ENCODE data around the gene MT1X. TPM values are rescaled to one million over a fixed set of nuclear protein-coding genes. Genes with fewer than 3 reads are reported as not detected.

The MT1X gene
- total RNA-seq, 2 donors from 2014 or later: 1.5 to 8.8 TPM

GRCh38 chr16:56645311-56645710 lies 37.0 kb upstream of the MT1X start:
- H3K4me1 Mint-ChIP-seq: peaks cover 10% of the 10 kb centered on the region
- H3K27ac Mint-ChIP-seq: no peak overlapping the region
- H3K36me3 Mint-ChIP-seq (ENCODE audit: low read depth): no peaks in the 10 kb centered on the region
- no peaks in the 10 kb centered on the region for H3K9me3 ChIP-seq (ENCODE audit: control insufficient read depth, low read length)
- peaks cover 98% of the 10 kb centered on the region for H3K27me3 Mint-ChIP-seq (ENCODE audit: insufficient read depth)
- H3K9ac ChIP-seq (ENCODE audit: extremely low read depth, low read length, poor library complexity, severe bottlenecking): no peak overlapping the region
- H3K4me3 Mint-ChIP-seq: no peak overlapping the region
- no peaks in the 10 kb centered on the region for H3K9me3 Mint-ChIP-seq
- TF ChIP-seq CTCF (conservative IDR thresholded peaks at IDR 0.05): no peak
- no peak overlapping the region for H3K4me3 ChIP-seq (ENCODE audit: low read length)
- no peaks in the 10 kb centered on the region for H3K36me3 ChIP-seq (ENCODE audit: control insufficient read depth, insufficient read depth, low read length)
- no peak overlapping the region for H3K27ac ChIP-seq (ENCODE audit: low read depth, low read length)
- no peak for DNase-seq
- 81% methylated on average over 1 of the region's 1 CpG; no CpG with 5 or more reads in 1 of the 2 experiments for WGBS, 2 experiments (ENCODE audit: insufficient coverage in 1 of 2, insufficient read length in 1 of 2)
- peaks cover 100% of the 10 kb centered on the region for H3K27me3 ChIP-seq (ENCODE audit: control insufficient read depth, insufficient read depth, low read length, poor library complexity, severe bottlenecking)
- no peaks in the 10 kb centered on the region for H3K4me1 ChIP-seq (ENCODE audit: control insufficient read depth, insufficient read depth, low read length)

GRCh38 chr16:56645838-56646237 lies 36.4 kb upstream of the MT1X start:
- no peak for DNase-seq
- Mint-ChIP-seq H3K36me3 (ENCODE audit: low read depth) (no peaks in the 10 kb centered on the region), H3K4me3 (no peak overlapping the region), H3K9me3 (no peaks in the 10 kb centered on the region), H3K27ac (no peak overlapping the region), H3K4me1 (peaks cover 10% of the 10 kb centered on the region), H3K27me3 (ENCODE audit: insufficient read depth) (peaks cover 98% of the 10 kb centered on the region)
- Histone ChIP-seq H3K9me3 (ENCODE audit: control insufficient read depth, low read length) (no peaks in the 10 kb centered on the region), H3K4me3 (ENCODE audit: low read length) (no peak overlapping the region), H3K27me3 (ENCODE audit: control insufficient read depth, insufficient read depth, low read length, poor library complexity, severe bottlenecking) (peaks cover 100% of the 10 kb centered on the region), H3K27ac (ENCODE audit: low read depth, low read length) (no peak overlapping the region), H3K4me1 (ENCODE audit: control insufficient read depth, insufficient read depth, low read length) (no peaks in the 10 kb centered on the region), H3K9ac (ENCODE audit: extremely low read depth, low read length, poor library complexity, severe bottlenecking) (no peak overlapping the region), H3K36me3 (ENCODE audit: control insufficient read depth, insufficient read depth, low read length) (no peaks in the 10 kb centered on the region)
- no peak for TF ChIP-seq CTCF (conservative IDR thresholded peaks at IDR 0.05)
- 0% methylated on average over 1 of the region's 1 CpG; no CpG with 5 or more reads in 1 of the 2 experiments for WGBS, 2 experiments (ENCODE audit: insufficient coverage in 1 of 2, insufficient read length in 1 of 2)

- peaks cover 9% of the 10 kb centered on the region for H3K4me1 Mint-ChIP-seq
- no peaks in the 10 kb centered on the region for H3K9me3 Mint-ChIP-seq
- H3K36me3 Mint-ChIP-seq (ENCODE audit: low read depth): no peaks in the 10 kb centered on the region
- no peak overlapping the region for H3K27ac Mint-ChIP-seq
- H3K4me3 Mint-ChIP-seq: no peak overlapping the region
- no peaks in the 10 kb centered on the region for H3K36me3 ChIP-seq (ENCODE audit: control insufficient read depth, insufficient read depth, low read length)
- no peaks in the 10 kb centered on the region for H3K9me3 ChIP-seq (ENCODE audit: control insufficient read depth, low read length)
- DNase-seq: peak; percentile 78
- no peak overlapping the region for H3K9ac ChIP-seq (ENCODE audit: extremely low read depth, low read length, poor library complexity, severe bottlenecking)
- peaks cover 100% of the 10 kb centered on the region for H3K27me3 ChIP-seq (ENCODE audit: control insufficient read depth, insufficient read depth, low read length, poor library complexity, severe bottlenecking)
- peak; percentile 53 for TF ChIP-seq CTCF (conservative IDR thresholded peaks at IDR 0.05)
- H3K4me1 ChIP-seq (ENCODE audit: control insufficient read depth, insufficient read depth, low read length): no peaks in the 10 kb centered on the region
- H3K27ac ChIP-seq (ENCODE audit: low read depth, low read length): no peak overlapping the region
- peaks cover 98% of the 10 kb centered on the region for H3K27me3 Mint-ChIP-seq (ENCODE audit: insufficient read depth)
- WGBS, 2 experiments (ENCODE audit: insufficient coverage in 1 of 2, insufficient read length in 1 of 2): 48 to 76% methylated on average over 15 to 33 of the region's 33 CpGs
- no peak overlapping the region for H3K4me3 ChIP-seq (ENCODE audit: low read length)
These were observed 34.4 kb upstream of the MT1X start for GRCh38 chr16:56647641-56648431.

All from endodermal cell (in vitro differentiated cells).